ENCODE data around the gene MAGEC3.

The MAGEC3 gene, protein sequence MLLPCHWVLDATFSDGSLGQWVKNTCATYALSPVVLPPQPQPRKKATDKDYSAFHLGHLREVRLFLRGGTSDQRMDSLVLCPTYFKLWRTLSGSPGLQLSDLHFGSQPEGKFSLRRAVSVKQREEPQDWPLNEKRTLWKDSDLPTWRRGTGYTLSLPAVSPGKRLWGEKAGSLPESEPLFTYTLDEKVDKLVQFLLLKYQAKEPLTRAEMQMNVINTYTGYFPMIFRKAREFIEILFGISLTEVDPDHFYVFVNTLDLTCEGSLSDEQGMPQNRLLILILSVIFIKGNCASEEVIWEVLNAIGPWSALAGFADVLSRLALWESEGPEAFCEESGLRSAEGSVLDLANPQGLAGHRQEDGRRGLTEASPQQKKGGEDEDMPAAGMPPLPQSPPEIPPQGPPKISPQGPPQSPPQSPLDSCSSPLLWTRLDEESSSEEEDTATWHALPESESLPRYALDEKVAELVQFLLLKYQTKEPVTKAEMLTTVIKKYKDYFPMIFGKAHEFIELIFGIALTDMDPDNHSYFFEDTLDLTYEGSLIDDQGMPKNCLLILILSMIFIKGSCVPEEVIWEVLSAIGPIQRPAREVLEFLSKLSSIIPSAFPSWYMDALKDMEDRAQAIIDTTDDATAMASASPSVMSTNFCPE

DNA sequence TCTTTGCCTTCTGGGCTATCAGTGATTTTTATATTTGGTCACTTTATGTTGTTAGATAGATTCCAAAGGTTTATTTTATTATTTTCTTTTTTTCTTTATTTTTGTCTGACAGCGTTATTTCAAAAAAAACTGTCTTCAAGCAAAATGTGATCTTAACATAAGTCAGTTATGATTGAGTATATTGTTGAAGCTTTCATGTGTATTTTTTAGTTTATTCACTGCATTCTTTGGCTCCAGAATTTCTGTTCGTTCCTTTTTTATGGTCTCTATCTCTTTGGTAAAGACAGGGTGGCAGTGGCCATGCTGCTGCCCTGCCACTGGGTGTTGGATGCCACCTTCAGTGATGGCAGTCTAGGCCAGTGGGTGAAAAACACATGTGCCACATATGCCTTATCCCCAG, at the start of gene MAGEC3:
Gene MAGEC3 (plus strand): TSS at position 301 of the 400 bp plus-strand sequence. CDS start 0 bp downstream, at position 301.
- DNase-seq (ENCODE audit: low read depth) = no peak

DNA sequence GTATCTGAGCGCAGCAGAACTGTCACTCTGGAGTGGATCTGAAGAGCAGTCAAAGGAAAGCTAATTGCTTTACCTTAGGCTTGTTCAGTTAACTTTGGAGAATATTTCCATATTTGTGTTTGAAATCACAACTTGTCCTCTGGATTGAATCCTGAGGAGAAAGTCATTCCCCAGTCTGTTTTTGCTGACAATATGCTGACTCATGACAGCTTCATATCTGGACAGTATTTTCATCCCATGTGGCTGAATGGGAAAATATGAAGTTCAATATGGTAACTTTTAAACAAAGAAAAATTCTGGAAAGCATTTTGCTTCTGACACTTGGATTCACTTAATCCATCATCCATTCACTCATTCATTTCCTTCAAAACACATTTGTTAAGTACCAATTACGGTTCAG, 46.3 kb upstream of the MAGEC3 start:
- no peak for DNase-seq (ENCODE audit: low read depth)

DNA sequence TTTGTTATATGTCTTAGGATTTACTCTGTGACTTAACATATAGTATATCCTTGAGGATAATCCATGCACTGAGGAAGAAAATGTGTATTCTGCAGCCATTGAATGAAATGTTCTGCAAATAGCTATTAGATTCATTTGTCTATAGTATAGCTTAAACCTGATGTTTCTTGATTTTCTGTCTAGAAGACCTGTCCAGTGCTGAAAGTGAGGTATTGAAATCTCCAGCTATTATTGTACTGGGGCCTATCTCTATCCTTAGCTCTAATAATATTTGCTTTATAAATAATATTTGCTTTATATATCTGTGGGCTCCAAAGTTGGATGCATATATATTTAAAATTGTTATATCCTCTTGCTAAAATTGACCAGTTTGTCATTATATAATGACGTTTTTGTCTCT, 26.7 kb upstream of the MAGEC3 start:
- DNase-seq (ENCODE audit: low read depth) = no peak

DNA sequence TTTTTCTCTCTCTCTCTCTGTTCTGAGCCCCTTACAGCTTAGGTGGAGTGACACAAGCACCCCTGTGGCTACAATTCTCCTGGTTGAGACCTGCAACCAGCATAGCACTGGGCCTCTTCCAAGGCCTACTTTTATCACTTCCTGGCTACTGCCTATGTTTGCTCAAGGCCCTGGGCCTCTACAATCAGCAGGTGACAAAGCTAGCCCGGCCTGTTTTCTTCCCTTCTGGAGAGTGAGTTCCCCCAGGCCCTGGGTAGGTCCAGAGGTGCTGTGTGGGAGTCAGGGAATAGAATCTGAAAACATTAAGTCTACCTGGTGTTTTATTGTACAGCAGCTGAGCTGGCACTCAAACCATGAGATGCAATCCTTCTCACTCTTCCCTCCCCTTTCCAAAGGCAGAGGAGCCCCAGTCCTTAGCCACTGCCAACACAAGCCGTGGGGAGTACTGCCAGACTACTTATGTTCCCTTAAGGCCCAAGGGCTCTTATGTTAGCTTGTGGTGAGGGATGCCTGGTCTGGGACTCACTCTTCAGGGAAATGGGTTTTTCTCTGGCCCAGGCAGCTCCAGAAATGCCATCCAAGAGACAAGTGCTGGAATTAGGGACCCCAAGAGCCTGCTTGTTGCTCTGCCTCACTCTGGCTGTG, 23.8 kb upstream of the MAGEC3 start:
- DNase-seq (ENCODE audit: low read depth) = no peak

DNA sequence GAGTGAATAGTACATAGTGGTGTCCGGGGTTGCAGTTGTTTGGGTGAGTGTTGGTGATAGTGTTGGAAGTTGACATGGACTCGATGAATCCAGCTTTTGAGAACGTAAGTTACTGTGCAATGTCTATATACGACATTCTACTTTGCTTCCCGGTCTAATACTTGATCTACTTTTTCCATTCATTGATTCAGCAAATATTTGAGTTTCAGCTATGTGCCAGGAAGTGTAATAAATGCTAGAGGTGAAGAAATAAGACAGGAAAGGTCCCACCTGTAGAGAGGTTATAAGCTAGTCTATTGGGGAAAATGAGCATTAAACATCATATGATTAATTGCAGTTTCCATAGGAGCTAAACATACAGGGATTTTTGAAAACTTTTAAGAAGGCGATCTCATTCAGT, 22.2 kb upstream of the MAGEC3 start:
- no peak for DNase-seq (ENCODE audit: low read depth)

DNA sequence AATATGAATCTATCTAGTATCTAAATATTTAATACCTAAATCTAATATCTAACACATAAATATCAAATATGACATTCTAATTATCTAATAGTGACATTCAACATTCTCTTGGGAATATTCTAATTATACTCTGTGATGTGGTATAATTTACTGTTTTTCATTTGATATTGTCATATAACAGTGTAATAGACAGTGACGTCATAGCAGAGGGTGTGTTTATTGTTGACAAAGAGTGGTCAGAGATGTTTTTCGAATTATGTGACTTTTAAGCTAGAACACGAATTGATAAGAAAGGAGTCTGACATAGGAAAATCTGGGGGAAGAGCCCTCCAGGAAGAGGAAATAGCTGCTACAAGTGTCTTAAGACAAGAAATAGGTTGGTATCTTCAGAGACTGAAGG, 5.9 kb upstream of the MAGEC3 start:
- no peak for DNase-seq (ENCODE audit: low read depth)

DNA sequence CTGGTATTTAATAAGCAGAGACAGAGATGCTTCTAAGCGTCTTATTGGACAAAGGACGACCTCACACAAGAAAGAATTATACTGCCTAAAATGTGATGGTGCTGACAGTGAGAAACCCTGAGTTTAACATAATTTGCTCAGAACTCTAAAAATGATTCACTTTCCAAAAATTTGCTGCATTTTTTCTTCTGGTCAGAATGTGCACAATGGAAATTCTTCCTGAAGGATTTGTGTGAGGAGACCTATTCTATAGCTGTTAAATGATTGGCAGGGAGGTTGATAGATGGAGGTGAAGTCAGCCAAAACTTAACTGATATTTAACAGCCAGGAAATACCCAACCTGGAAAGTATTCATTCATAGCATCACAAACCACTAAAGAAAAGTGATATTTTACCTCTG, 1.7 kb downstream of the MAGEC3 start:
- peak; percentile 38 for DNase-seq (ENCODE audit: low read depth)

DNA sequence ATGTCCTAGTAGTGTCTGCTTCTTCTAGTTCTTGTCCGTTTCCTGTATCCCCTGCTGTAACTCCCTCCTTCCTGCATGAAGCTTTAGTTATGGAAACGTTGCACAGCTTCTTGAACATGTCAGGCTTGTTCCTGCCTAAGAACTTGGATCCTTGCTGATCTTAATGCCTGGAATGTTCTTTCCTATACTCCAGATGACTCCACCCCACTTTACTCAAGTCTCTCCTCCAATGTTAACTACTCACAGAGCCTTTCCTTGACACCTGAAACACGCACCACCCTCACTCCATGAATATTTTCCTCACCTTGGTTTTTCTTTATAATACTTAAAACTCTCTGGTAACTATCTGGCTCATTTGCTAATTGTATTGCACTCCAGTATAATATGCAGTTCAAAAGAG, 19.4 kb downstream of the MAGEC3 start:
- no peak for DNase-seq (ENCODE audit: low read depth)

DNA sequence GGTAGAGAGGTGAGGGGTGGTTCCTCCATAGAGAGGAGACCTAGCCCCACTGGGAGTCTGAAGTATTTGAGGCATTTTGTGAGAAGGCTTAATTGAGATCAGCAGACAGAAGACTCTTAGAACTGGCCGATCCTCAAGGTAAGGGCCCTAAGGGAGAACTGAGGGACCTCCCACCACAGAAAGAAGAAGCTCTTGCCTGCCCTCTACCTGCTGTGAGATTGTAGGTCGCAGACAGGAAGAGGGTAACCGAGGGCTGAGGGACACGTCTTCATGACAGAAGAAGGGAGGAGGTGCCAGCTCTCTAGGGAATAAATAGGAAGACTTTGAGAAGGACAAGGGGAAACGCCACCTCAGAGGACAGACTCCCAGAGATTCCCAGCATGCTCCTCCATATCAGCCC, 41.5 kb downstream of the MAGEC3 start:
- DNase-seq (ENCODE audit: low read depth) = no peak

DNA sequence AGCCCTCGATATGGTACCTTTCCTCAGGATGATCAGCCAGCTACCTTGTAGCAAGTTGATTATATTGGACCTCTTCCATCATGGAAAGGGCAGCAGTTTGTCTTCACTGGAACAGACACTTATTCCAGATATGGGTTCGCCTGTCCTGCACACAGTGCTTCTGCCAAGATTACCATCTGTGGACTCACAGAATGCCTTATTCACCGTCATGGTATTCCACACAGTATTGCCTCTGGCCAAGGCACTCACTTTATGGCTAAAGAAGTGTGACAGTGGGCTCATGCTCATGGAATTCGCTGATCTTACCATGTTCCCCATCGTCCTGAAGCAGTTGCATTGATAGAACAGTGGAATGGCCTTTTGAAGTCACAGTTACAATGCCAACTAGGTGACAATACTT, 50.7 kb downstream of the MAGEC3 start:
- peak; percentile 80 for DNase-seq (ENCODE audit: low read depth)

DNA sequence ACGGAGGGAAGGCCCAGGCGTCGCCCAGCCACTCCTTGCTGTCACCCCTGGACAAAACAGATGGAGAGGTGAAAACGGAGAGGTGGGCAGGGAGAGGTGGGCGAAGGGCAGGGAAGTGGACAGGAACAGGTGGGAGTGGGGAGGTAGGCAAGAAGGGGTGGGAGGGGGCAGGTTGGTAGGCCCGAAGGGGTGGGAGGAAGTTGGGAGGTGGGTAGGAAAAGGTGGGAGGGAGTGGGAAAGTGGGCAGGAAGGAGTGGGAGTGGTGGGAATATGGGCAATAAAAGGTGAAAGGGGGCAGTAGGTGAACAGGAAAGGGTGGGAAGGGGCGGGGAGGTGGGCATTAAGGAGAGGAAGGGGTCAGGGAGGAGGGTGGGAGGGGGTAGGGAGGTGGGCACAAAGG, 56.6 kb downstream of the MAGEC3 start:
- no peak for DNase-seq (ENCODE audit: low read depth)

DNA sequence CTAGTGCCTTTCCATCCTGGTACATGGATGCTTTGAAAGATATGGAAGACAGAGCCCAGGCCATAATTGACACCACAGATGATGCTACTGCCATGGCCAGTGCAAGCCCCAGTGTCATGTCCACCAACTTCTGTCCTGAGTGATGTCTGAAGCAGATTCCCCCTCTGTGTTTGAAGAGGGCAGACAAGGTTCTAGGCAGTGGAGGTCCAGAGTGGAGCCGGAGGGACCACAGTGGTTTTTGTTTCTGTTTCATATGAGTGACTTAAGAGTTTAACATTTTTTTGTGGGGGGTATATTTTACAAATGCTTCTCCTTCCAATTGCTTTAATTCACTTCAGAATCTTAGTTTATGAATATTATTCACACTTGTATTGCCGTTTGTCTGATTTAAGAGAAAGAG, 59.6 kb downstream of the MAGEC3 start:
- DNase-seq (ENCODE audit: low read depth) = no peak

DNA sequence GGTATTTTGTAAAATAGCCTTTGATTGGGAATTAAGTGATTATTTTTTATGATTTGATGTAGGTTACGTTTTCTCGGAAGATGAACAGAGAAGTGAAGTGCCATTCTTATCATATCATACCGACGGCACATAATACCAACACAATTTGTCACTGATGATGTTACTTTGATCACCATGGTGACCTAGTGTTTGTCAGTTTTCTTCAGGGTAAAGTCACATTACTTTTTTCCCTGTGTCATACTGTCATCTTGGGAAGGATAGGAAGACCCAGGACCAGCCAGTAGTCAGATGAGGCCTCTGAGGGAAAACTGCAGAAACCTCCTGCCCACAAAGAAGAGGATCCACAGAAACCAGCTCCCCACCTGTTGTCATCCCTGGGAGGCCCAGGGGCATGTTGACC, 64.2 kb downstream of the MAGEC3 start:
- DNase-seq (ENCODE audit: low read depth) = peak; percentile 15

DNA sequence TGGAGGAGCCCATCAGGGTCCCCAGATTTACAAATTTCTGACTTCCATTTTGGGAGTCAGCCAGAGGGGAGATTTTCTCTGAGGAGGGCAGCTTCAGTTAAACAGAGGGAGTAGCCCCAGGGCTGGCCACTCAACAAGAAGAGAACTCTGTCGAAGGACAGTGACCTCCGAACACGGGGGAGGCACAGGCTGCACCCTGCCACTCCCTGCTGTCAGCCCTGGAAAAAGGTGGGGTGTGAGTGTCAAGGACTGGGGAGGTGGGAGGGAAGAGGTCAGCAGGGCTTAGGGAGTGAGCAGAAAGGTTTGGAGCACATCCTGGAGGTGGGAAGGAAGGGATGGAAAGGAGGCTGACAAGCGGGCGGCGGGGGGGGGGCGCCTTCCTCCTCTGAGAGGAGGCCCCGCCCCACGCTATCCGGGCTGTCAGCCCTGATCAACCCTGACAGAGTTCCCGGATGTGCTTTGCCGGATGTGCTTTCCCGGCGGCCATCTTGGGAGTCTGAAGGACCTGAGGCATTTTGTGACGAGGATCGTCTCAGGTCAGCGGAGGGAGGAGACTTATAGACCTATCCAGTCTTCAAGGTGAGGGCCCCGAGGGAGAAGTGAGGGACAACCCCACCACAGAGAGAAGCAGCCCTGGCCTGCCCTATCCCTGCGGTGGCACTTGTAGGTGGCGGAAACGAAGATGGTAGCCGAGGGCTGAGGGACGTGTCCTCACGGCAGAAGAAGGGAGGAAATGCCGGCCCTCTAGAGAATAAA, 65.5 kb downstream of the MAGEC3 start, which contains the start of gene MAGEC1:
Gene MAGEC1 (plus strand): TSS at position 495 of the 756 bp plus-strand sequence. CDS start 1,179 bp downstream, outside the sequence.
- DNase-seq (ENCODE audit: low read depth) = no peak

DNA sequence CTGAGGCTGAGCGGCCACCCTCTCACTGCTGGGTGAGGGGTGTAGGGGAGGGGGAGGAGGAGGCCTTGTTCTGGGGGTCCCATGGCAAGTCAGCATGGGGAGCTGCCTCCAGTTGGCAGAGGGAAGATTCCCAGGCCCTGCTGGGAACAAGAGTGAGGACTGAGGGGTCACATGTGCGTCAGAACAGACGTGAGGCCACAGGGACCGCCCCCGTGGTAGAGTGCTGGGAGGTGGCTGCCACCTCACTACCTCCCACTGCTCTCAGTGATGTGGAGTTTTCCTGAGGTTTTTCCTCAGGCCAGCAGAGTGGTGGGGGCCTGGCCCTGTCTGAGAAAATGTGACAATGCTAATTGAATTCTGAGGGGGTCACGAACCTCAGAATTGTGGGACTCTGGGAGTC, 66.1 kb downstream of the MAGEC3 start:
- no peak for DNase-seq (ENCODE audit: low read depth)

DNA sequence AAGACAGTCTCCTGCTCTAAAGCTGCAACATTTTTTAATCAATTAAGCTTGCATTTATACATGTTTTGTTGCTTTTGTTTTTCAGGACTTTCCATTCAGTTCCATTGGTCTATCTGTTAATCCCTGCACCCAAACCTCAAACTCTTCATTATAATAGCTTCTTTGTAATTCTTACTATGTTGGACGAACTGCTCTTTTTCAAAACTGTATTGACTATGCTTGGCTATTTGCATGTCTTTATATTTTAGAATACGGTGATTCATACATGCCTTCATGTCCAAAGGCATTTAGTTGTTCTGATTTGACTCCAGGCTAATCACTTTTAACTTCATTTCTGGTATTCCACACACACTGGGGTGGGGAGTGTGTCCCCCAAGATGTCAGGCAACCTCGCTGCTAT, 79.7 kb downstream of the MAGEC3 start:
- peak; percentile 4 for DNase-seq (ENCODE audit: low read depth)

DNA sequence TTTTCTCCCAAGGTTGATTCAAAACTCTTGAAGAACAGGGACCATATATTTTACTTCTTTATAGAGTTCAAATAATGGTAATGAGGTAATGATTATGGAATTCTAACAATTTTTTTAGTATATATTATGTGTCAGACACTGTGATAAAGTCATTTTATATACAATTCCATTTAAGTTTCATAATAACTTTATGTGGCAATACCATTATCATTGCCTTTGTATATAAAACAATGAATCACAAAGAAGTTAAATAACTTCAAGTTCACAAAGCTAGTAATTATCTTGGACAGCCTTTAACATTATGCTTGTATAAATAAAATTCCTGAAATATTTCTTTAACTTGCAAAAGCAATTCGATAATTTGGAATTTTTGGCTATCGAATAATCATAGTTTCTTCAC, 86.2 kb downstream of the MAGEC3 start:
- peak; percentile 34 for DNase-seq (ENCODE audit: low read depth)

DNA sequence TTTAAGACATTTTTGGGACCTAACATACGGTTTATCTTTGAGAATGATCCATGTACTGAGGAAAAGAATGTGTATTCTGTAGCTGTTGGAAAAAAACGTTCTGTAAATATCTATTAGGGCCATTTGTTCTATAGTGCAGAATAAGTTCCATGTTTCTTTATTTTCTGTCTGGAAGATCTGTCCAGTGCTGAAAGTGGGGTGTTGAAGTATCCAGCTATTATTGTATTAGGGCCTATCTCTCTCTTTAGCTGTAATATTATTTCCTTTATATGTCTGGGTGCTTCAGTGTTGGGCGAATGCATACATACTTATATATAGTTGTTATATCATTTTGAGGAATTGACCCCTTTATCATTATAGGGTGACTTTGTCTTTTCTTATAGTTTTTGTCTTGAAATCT, 90.3 kb downstream of the MAGEC3 start:
- no peak for DNase-seq (ENCODE audit: low read depth)

DNA sequence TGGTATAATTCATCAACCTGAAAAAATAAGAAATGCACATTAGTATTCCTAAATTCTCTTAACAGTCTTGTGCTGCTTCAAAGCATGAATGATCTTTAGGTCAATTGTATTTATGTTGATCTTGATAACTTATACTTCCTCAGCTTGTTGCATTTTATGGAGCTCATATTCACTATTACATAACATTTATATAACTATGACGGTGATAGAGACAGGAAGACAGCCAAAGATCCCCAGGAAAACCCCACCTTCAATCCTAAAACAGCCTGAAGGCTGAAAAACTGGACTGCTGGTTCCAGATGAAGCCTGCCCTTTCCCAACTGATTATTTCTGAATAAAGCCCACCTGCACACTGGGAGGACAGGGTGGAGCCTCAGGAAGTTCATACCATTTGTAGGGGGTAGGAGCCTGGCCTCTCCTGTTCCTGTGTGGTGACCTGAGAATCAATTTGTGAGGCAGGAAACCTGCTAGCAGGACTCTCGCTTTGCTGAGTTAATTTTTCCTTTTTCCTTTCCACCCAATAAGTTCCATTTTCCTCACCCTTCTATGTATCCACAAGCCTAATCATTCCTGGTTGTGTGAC, 96.0 kb downstream of the MAGEC3 start:
- DNase-seq (ENCODE audit: low read depth) = no peak

DNA sequence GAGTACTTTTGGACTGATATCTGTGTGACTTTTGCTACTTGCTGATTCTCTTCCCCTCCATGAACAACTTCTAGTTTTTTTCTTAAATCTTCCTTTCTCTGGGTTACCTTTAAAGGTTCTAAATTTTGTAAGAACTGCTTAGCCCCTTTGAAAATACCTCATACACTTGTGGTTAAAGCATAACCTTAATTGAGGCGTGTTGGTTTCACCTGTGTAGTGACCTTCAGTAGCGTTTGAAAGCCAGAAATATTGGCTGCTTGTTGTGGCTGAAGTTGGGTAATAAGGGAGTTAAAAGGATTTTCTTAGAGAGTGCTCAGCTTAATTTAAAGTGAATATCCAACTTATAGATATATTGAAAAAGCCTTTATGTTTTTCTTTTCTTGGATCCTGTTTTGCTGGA, 97.5 kb downstream of the MAGEC3 start:
- no peak for DNase-seq (ENCODE audit: low read depth)

DNA sequence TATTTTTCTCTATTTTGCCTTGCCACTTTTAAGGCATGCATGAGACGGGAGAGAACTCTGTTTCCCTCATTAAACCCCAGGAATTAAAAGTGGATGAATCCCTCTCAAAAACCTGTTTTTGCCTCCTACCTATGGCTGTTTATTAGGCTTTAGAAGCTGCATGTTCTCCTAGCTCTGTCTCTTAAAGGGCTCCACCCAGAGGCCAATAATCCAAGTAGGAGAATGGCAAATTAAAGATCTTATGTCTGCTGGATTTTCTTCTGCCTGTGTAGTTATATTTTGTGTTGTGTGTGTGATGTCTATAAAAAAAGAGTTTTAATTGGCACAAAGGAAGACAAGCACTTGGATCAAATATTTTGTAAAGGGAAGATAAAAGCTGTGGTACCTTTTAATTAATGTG, 98.0 kb downstream of the MAGEC3 start:
- peak; percentile 3 for DNase-seq (ENCODE audit: low read depth)

DNA sequence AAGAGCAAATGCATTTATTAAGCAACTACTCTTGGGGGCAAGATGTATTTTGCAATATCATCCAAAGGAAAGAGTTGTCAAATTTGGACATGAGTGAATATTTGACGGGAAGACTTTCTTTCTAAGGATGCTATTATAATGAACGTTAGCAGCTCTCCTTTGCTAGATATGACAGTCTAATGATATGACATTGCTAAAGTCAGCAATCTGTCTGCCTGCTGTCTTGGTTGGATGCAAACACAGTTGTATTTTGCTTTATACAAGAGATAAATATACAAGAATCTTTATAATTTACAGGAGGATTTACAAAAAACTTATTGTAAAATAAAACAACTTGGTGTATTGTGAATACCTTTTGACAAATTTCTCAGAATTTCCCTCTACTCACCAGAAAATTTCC, 103.1 kb downstream of the MAGEC3 start:
- DNase-seq (ENCODE audit: low read depth) = no peak

All from EH (cell line).